H9 (cell line): ENCODE results near the gene AP2A2. TPM values are rescaled to one million over a fixed set of nuclear protein-coding genes. Genes with fewer than 3 reads are reported as not detected.

ENCODE experiments used
- DNase-seq: peaks from one replicate; pipeline ENCODE4 v3.0.0-alpha.2; 2017
- H2AFZ ChIP-seq: one replicate; pipeline ENCODE4 v1.6.1; 2013; ENCODE audit warnings: mild to moderate bottlenecking, low read length, control low read depth, moderate library complexity
- H2AK5ac ChIP-seq: 2 replicates; pipeline ENCODE4 v1.6.1; 2013; ENCODE audit warnings: low read length, control low read depth, mixed read lengths; ENCODE audit not compliant: insufficient read length
- H2BK120ac ChIP-seq: one replicate; pipeline ENCODE4 v1.6.1; 2013; ENCODE audit warnings: low read depth, mild to moderate bottlenecking, low read length, control low read depth, inconsistent platforms; ENCODE audit not compliant: poor library complexity, severe bottlenecking
- H2BK12ac ChIP-seq: 2 replicates; pipeline ENCODE4 v1.6.1; 2013; ENCODE audit warnings: low read length, control low read depth, mixed read lengths, low read depth; ENCODE audit not compliant: insufficient read length
- H2BK15ac ChIP-seq: 2 replicates; pipeline ENCODE4 v1.6.1; 2013; ENCODE audit warnings: low read depth, low read length, control low read depth
- H2BK20ac ChIP-seq: one replicate; pipeline ENCODE4 v1.6.1; 2013; ENCODE audit warnings: low read depth, mild to moderate bottlenecking, low read length, control low read depth, inconsistent platforms; ENCODE audit not compliant: poor library complexity, severe bottlenecking
- H2BK5ac ChIP-seq: 2 replicates; pipeline ENCODE4 v1.6.1; 2013; ENCODE audit warnings: low read length, control low read depth, mixed read lengths; ENCODE audit not compliant: insufficient read length
- H3K14ac ChIP-seq: 2 replicates; pipeline ENCODE4 v1.6.1; 2013; ENCODE audit warnings: low read length, control low read depth; ENCODE audit not compliant: insufficient read depth
- H3K18ac ChIP-seq: 2 replicates; pipeline ENCODE4 v1.6.1; 2013; ENCODE audit warnings: low read depth, mild to moderate bottlenecking, mixed read lengths, low read length, control low read depth; ENCODE audit not compliant: insufficient read length
- H3K23ac ChIP-seq: 2 replicates; pipeline ENCODE4 v1.6.1; 2013; ENCODE audit warnings: low read length, control low read depth, mixed read lengths, low read depth; ENCODE audit not compliant: insufficient read length
- H3K23me2 ChIP-seq: 2 replicates; pipeline ENCODE4 v1.6.1; 2013; ENCODE audit warnings: low read depth, mild to moderate bottlenecking, mixed read lengths, low read length, control low read depth; ENCODE audit not compliant: insufficient read length, poor library complexity, severe bottlenecking
- H3K27ac ChIP-seq: 2 replicates; pipeline ENCODE4 v1.5.1; 2013; ENCODE audit warnings: low read length, control low read depth, mixed read lengths, low read depth; ENCODE audit not compliant: insufficient read length
- H3K27me3 ChIP-seq: 2 replicates; pipeline ENCODE4 v1.6.1; 2013; ENCODE audit warnings: low read length, control low read depth, inconsistent platforms; ENCODE audit not compliant: insufficient read depth
- H3K4ac ChIP-seq: 2 replicates; pipeline ENCODE4 v1.6.1; 2013; ENCODE audit warnings: low read depth, mild to moderate bottlenecking, control low read depth, inconsistent platforms, low read length, moderate library complexity
- H3K4me1 ChIP-seq: 2 replicates; pipeline ENCODE4 v1.6.1; 2013; ENCODE audit warnings: low read length, control low read depth, inconsistent platforms; ENCODE audit not compliant: insufficient read depth
- H3K4me2 ChIP-seq: 2 replicates; pipeline ENCODE4 v1.6.1; 2013; ENCODE audit warnings: low read length, control low read depth, mixed read lengths; ENCODE audit not compliant: insufficient read length, insufficient read depth
- H3K56ac ChIP-seq: 2 replicates; pipeline ENCODE4 v1.6.1; 2013; ENCODE audit warnings: low read depth, mild to moderate bottlenecking, mixed read lengths, low read length, control low read depth; ENCODE audit not compliant: insufficient read length
- H3K79me1 ChIP-seq: 2 replicates; pipeline ENCODE4 v1.6.1; 2013; ENCODE audit warnings: low read depth, mild to moderate bottlenecking, moderate library complexity, low read length, control low read depth, inconsistent platforms; ENCODE audit not compliant: insufficient read depth, poor library complexity, severe bottlenecking
- H3K79me2 ChIP-seq: 2 replicates; pipeline ENCODE4 v1.6.1; 2013; ENCODE audit warnings: low read length, control low read depth, inconsistent platforms; ENCODE audit not compliant: insufficient read depth
- H3K9ac ChIP-seq: 2 replicates; pipeline ENCODE4 v1.6.1; 2013; ENCODE audit warnings: low read length, control low read depth, mixed read lengths; ENCODE audit not compliant: insufficient read length; ENCODE audit errors: extremely low read depth
- H3K9me3 ChIP-seq: one replicate; pipeline ENCODE4 v1.6.1; 2013; ENCODE audit warnings: low read depth, low read length, inconsistent platforms; ENCODE audit not compliant: control insufficient read depth
- H3T11ph ChIP-seq: one replicate; pipeline ENCODE4 v1.6.1; 2013; ENCODE audit warnings: mild to moderate bottlenecking, low read length, control low read depth, inconsistent platforms
- H4K20me1 ChIP-seq: one replicate; pipeline ENCODE4 v1.6.1; 2013; ENCODE audit not compliant: control insufficient read depth, insufficient read length, insufficient read depth
- H4K5ac ChIP-seq: 2 replicates; pipeline ENCODE4 v1.6.1; 2013; ENCODE audit warnings: low read depth, mild to moderate bottlenecking, mixed read lengths, low read length, control low read depth; ENCODE audit not compliant: insufficient read length
- H4K8ac ChIP-seq: replicated peaks from 2 replicates; pipeline ENCODE4 v1.6.1; 2013; ENCODE audit warnings: low read length, control low read depth, mixed read lengths, low read depth; ENCODE audit not compliant: insufficient read length
- H4K91ac ChIP-seq: 2 replicates; pipeline ENCODE4 v1.6.1; 2013; ENCODE audit warnings: low read depth, mild to moderate bottlenecking, moderate library complexity, mixed read lengths, low read length, control low read depth; ENCODE audit not compliant: insufficient read length
- H3K27ac Mint-ChIP-seq, 3 experiments: 2 replicates in 2 of 3; 3 replicates in 1 of 3; pipeline ENCODE4 v1.8.0; 2020 to 2021; ENCODE audit warnings: mixed read lengths in 3 of 3, mild to moderate bottlenecking in 1 of 3, moderate library complexity in 1 of 3
- H3K27me3 Mint-ChIP-seq: 2 replicates; pipeline ENCODE4 v1.8.0; 2021; ENCODE audit warnings: low read depth, mild to moderate bottlenecking, moderate library complexity, mixed read lengths
- H3K36me3 Mint-ChIP-seq, 3 experiments: 2 replicates in 2 of 3; 3 replicates in 1 of 3; pipeline ENCODE4 v1.8.0; 2020 to 2021; ENCODE audit warnings: low read depth in 3 of 3, mixed read lengths in 3 of 3; ENCODE audit not compliant: insufficient read depth in 1 of 3
- H3K4me1 Mint-ChIP-seq, 2 experiments: 2 replicates each; pipeline ENCODE4 v1.8.0; 2020; ENCODE audit warnings: mixed read lengths in 2 of 2
- H3K4me3 Mint-ChIP-seq, 2 experiments: 2 replicates in 1 of 2; 3 replicates in 1 of 2; pipeline ENCODE4 v1.8.0; 2020 to 2021; ENCODE audit warnings: mild to moderate bottlenecking in 2 of 2, mixed read lengths in 2 of 2, moderate library complexity in 1 of 2
- H3K9me3 Mint-ChIP-seq, 2 experiments: 2 replicates in 1 of 2; 3 replicates in 1 of 2; pipeline ENCODE4 v1.8.0; 2020; ENCODE audit warnings: mild to moderate bottlenecking in 2 of 2, mixed read lengths in 2 of 2, moderate library complexity in 1 of 2
- WGBS: extraction: QIAGEN DNeasy Blood & Tissue Kit; methylation state at CpG from one replicate; pipeline ENCODE4 v1.1.7; 2013; ENCODE audit warnings: missing lambda C conversion rate, low lambda C conversion rate, mixed read lengths; ENCODE audit not compliant: insufficient read length; ENCODE audit errors: extremely low coverage; 5-methylcytosine and 5-hydroxymethylcytosine counted together
- total RNA-seq: library from RNA; stranded (reverse); gene quantifications from 2 replicates; pipeline ENCODE4 v1.2.1, GENCODE V29; 2021
- TF ChIP-seq, protein P1 (sequence below): fragments of 200-600 bp; sonication (generic); conservative IDR thresholded peaks from 3 replicates; pipeline ENCODE4 v1.8.0; 2021; ENCODE audit warnings: antibody characterized with exemption, mild to moderate bottlenecking

AP2A2 gene
- total RNA-seq, 1 experiment from 2014 or later: 53.7 TPM

DNA sequence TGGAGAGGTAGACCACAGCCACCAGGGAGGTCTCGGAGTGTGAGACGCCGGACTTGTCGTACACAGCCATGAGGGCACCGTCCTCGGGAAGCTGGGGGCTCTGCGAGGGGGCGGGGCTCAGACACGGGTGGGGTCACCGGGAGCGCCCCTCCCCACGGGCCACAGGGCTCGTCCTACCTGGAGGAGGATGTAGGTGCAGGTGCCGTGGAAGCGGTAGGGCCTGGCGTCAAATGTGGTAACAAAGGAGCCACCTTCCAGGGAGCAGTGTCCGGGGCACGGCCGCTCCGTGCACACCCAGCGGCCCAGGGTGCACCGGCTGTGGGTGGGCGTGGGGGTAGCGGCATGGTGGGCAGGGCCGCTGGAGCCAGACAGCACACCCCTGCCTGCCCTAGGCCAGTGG lies 103.4 kb downstream of the AP2A2 start:
- no peak overlapping the region for H2BK12ac ChIP-seq
- H3K56ac ChIP-seq: no peak overlapping the region
- no peaks in the 10 kb centered on the region for H3K9me3 ChIP-seq
- no peak overlapping the region for H4K8ac ChIP-seq
- peaks cover 0 to 6% of the 10 kb centered on the region in 2 experiments; a peak in 2 of 5 replicates for H3K9me3 Mint-ChIP-seq
- no peak overlapping the region for H3K14ac ChIP-seq
- H3K4me2 ChIP-seq: no peak overlapping the region
- DNase-seq: no peak
- no peaks in the 10 kb centered on the region for H3K79me2 ChIP-seq
- H2AK5ac ChIP-seq: no peak overlapping the region
- no peaks in the 10 kb centered on the region for H3K4me1 Mint-ChIP-seq
- no peaks in the 10 kb centered on the region for H3K27me3 Mint-ChIP-seq
- H3K36me3 Mint-ChIP-seq: no peaks in the 10 kb centered on the region
- no peak overlapping the region for H2BK20ac ChIP-seq
- no peaks in the 10 kb centered on the region for H3K4me1 ChIP-seq
- no CpG with 5 or more reads among the region's 25 CpGs for WGBS
- no peak overlapping the region for H3K9ac ChIP-seq
- H2BK120ac ChIP-seq: no peak overlapping the region
- H3K4me3 Mint-ChIP-seq: no peak overlapping the region
- H4K20me1 ChIP-seq: no peaks in the 10 kb centered on the region
- no peak overlapping the region for H2BK15ac ChIP-seq
- TF ChIP-seq, protein P1, sequence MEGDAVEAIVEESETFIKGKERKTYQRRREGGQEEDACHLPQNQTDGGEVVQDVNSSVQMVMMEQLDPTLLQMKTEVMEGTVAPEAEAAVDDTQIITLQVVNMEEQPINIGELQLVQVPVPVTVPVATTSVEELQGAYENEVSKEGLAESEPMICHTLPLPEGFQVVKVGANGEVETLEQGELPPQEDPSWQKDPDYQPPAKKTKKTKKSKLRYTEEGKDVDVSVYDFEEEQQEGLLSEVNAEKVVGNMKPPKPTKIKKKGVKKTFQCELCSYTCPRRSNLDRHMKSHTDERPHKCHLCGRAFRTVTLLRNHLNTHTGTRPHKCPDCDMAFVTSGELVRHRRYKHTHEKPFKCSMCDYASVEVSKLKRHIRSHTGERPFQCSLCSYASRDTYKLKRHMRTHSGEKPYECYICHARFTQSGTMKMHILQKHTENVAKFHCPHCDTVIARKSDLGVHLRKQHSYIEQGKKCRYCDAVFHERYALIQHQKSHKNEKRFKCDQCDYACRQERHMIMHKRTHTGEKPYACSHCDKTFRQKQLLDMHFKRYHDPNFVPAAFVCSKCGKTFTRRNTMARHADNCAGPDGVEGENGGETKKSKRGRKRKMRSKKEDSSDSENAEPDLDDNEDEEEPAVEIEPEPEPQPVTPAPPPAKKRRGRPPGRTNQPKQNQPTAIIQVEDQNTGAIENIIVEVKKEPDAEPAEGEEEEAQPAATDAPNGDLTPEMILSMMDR: no peak
- no peak overlapping the region for H3K23ac ChIP-seq
- H4K91ac ChIP-seq: no peak overlapping the region
- no peaks in the 10 kb centered on the region for H3K23me2 ChIP-seq
- no peak overlapping the region for H3K27ac ChIP-seq
- no peaks in the 10 kb centered on the region for H3K27me3 ChIP-seq
- H2BK5ac ChIP-seq: no peak overlapping the region
- H3K4ac ChIP-seq: no peak overlapping the region
- no peak overlapping the region for H3K18ac ChIP-seq
- H2AFZ ChIP-seq: no peak overlapping the region
- H3K27ac Mint-ChIP-seq: no peak overlapping the region
- no peaks in the 10 kb centered on the region for H3K79me1 ChIP-seq
- no peak overlapping the region for H4K5ac ChIP-seq
- H3T11ph ChIP-seq: no peak overlapping the region
